ENCODE data around the gene SECISBP2.

DNA sequence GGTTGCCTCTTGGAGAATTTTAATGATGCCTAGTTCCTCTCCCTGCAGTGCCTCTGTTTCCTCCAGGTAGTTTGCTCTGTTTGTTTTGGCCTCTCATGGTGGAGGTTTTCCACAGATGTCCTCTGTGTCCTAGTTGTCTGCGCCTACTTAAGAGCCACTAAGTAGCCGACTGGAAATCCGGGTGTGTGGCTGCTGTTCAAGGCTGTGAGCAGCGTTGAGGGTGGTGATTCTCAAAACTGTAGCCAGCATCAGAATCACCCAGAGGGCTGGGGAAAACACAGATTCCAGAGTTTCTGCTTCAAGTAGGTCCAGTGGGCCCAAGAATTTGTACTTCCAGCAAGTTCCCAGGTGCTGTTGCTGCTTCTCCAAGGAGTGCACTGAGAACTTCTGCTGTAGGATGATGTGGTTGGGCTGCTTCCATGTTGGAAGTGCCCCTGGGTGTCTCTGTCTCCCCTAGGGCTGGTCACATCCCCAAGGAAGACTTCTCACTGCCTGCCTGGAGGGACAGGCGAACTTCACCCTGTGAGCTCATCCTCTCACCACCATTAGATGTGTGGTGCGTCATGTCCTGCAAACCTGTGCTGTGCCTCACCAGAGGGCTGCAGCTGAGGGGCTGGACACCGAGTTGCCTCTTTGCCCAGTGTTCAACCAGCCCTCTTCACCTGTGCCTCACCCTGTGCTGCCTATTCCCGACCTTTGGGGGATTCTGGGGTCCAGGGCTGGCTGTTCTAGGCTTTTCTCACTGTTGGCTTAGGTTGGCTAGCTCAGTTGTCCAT lies 34.8 kb downstream of the SECISBP2 start:
- TF ChIP-seq EZH2 (IDR thresholded peaks at IDR 0.05; ENCODE audit: borderline replicate concordance, insufficient read depth, low read depth, low read length, poor library complexity, severe bottlenecking): no peak
- no peak for TF ChIP-seq CTCF (IDR thresholded peaks at IDR 0.05)
